Thoracic aorta (tissue), 2 donors: ENCODE data around the gene WHRN. TPM values are rescaled to one million over a fixed set of nuclear protein-coding genes. Genes with fewer than 3 reads are reported as not detected.

Source experiments
- ATAC-seq: fragments of 150-250 bp; one replicate; pipeline ENCODE4 v1.8.0; 2017; ENCODE audit warnings: low read depth; ENCODE audit not compliant: insufficient number of reproducible peaks, low FRiP score
- DNase-seq: peaks from one replicate; pipeline ENCODE4 v3.0.0-alpha.2; 2020; ENCODE audit warnings: low spot score
- H3K27ac ChIP-seq, 2 donors: fragments of 200-600 bp; sonication (generic); 1 replicate in 1 of 2; 2 replicates in 1 of 2; pipeline ENCODE4 v1.5.1; 2016; ENCODE audit warnings: mild to moderate bottlenecking in 2 of 2, moderate library complexity in 2 of 2
- H3K27me3 ChIP-seq: fragments of 200-600 bp; sonication (generic); replicated peaks from 2 replicates; pipeline ENCODE4 v1.6.0; 2016; ENCODE audit warnings: mild to moderate bottlenecking; ENCODE audit not compliant: insufficient read depth
- H3K36me3 ChIP-seq: fragments of 200-600 bp; sonication (generic); one replicate; pipeline ENCODE4 v1.5.1; 2016
- H3K4me1 ChIP-seq, 2 donors: fragments of 200-600 bp; sonication (generic); 1 replicate in 1 of 2; 2 replicates in 1 of 2; pipeline versions ENCODE4 v1.5.1 to v1.6.0; 2016; ENCODE audit warnings: low read depth in 2 of 2, mild to moderate bottlenecking in 1 of 2; ENCODE audit not compliant: control insufficient read depth in 1 of 2
- H3K4me3 ChIP-seq: fragments of 200-600 bp; sonication (generic); 2 replicates; pipeline ENCODE4 v1.5.1; 2016; ENCODE audit warnings: mild to moderate bottlenecking
- H3K9me3 ChIP-seq: fragments of 200-600 bp; sonication (generic); 2 replicates; pipeline ENCODE4 v1.5.1; 2016
- total RNA-seq, 2 donors: library from RNA; depleted of rRNA; stranded (reverse); fragments of >200 nt; gene quantifications; one replicate each; pipeline versions ENCODE4 v1.1.0 to v1.2.3, GENCODE V29; 2016
- TF ChIP-seq, protein P1 (sequence below): fragments of 200-600 bp; sonication (generic); IDR thresholded peaks from one replicate; pipeline ENCODE4 v1.5.1; 2019; ENCODE audit warnings: antibody characterized with exemption

WHRN gene
- total RNA-seq = 1 to 10 TPM; 4.1 to 5.1 TPM

DNA sequence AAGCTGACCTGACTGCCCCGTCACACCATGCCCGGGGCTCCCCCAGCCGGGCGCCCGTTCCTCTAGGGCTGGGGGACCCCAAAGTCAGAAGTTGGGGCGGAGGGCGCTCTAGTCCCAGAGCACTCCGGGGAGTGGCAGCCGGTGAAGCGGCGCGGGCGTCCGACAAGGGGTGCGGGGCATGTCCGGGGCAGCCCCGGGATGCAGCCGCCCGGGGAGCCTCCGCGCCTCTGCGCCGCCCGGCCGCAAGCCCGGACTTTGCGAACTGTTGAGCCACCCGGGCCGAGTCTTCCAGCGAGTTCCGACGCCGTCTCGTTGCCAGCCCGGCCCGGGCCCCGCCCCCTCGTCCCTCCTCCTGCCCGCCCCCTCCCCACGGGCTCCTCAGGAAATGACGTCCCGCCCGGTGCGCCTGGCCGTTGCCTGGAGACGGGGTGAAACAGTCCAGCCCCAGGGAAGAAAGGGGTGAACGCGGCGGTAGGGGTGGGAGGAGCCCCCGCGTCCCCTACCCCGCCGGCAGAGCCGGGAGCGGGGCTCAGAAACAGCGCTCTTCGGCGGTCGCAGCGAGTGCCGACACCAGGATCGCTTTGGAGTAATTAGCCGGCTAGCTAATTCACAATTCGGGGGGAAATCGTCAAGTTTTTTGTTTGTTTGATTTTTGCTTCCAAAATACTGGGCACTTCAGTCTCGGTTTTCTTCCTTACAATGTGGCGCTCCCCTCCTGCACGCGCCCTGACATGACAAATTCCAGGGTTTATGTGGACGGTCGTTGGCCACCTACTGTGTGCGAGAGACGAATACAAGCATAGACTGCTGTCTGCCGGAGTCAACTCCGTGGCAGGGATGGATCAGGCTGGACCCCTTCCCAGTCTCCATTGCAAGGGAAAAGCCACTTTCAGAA lies at the start of gene WHRN:
Gene WHRN (minus strand): TSS at position 287 of the 895 bp plus-strand sequence. CDS start 672 bp downstream, outside the sequence.
- no peak within 1 kb of the TSS for H3K27ac ChIP-seq
- no peaks in the 10 kb centered on the region for H3K27me3 ChIP-seq
- DNase-seq (peak; percentile 72), ATAC-seq (peak; percentile 47)
- TF ChIP-seq, protein P1, sequence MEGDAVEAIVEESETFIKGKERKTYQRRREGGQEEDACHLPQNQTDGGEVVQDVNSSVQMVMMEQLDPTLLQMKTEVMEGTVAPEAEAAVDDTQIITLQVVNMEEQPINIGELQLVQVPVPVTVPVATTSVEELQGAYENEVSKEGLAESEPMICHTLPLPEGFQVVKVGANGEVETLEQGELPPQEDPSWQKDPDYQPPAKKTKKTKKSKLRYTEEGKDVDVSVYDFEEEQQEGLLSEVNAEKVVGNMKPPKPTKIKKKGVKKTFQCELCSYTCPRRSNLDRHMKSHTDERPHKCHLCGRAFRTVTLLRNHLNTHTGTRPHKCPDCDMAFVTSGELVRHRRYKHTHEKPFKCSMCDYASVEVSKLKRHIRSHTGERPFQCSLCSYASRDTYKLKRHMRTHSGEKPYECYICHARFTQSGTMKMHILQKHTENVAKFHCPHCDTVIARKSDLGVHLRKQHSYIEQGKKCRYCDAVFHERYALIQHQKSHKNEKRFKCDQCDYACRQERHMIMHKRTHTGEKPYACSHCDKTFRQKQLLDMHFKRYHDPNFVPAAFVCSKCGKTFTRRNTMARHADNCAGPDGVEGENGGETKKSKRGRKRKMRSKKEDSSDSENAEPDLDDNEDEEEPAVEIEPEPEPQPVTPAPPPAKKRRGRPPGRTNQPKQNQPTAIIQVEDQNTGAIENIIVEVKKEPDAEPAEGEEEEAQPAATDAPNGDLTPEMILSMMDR = no peak
- H3K4me1 ChIP-seq = peaks cover 0 to 16% of the 10 kb centered on the region in 2 donors
- H3K9me3 ChIP-seq = no peaks in the 10 kb centered on the region
- H3K4me3 ChIP-seq = peak within 1 kb of the TSS; percentile 75
- H3K36me3 ChIP-seq = no peaks in the 10 kb centered on the region

DNA sequence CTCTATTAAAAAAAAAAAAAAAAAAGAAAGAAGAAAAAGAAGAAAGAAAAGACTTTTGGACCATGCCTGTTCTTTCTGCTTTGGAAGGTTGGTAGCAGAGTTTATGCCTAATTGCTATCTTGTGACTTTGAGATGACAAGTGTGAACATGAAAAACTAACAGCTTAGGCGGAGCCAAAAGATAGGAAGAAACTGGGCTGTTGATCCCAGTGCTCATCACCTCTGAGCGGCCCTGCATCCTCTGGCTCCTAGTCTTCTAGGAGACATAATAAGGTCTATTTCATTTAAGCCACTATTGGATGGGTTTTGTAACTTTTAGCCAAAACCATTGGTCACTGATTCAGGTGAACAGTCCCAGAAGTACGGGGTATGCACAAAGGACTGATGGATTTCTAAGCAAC lies 47.9 kb upstream of the WHRN start:
- DNase-seq = no peak
- Histone ChIP-seq H3K4me1 (peaks cover 0 to 5% of the 10 kb centered on the region in 2 donors), H3K9me3 (no peaks in the 10 kb centered on the region), H3K27me3 (no peaks in the 10 kb centered on the region), H3K27ac (no peak overlapping the region), H3K36me3 (no peaks in the 10 kb centered on the region), H3K4me3 (no peak overlapping the region)
- TF ChIP-seq, protein P1 = no peak
- ATAC-seq = no peak

DNA sequence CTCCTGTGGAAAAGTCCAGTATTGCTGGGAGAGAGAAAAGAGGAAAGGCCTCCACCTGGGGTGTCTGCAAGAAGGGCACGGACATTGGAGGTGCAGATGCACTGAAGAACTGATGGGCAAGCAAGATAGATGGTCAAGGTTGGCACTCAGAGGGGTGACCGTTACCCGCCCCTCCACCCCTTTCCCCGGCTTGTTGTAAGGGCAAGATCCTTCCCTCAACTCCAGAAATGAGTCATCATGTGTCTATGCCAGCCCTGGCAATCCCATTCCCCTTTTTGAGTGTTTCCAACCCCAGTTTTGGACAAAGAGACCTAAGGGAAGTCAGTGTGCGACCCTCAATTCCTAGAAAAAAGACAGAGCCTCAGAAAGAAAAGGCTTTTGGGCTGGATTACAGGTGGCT lies 47.4 kb upstream of the WHRN start:
- TF ChIP-seq, protein P1 = no peak
- Histone ChIP-seq H3K4me3 (no peak overlapping the region), H3K27ac (no peak overlapping the region), H3K9me3 (no peaks in the 10 kb centered on the region), H3K27me3 (no peaks in the 10 kb centered on the region), H3K36me3 (no peaks in the 10 kb centered on the region), H3K4me1 (peaks cover 0 to 5% of the 10 kb centered on the region in 2 donors)
- no peak for ATAC-seq
- DNase-seq = no peak

DNA sequence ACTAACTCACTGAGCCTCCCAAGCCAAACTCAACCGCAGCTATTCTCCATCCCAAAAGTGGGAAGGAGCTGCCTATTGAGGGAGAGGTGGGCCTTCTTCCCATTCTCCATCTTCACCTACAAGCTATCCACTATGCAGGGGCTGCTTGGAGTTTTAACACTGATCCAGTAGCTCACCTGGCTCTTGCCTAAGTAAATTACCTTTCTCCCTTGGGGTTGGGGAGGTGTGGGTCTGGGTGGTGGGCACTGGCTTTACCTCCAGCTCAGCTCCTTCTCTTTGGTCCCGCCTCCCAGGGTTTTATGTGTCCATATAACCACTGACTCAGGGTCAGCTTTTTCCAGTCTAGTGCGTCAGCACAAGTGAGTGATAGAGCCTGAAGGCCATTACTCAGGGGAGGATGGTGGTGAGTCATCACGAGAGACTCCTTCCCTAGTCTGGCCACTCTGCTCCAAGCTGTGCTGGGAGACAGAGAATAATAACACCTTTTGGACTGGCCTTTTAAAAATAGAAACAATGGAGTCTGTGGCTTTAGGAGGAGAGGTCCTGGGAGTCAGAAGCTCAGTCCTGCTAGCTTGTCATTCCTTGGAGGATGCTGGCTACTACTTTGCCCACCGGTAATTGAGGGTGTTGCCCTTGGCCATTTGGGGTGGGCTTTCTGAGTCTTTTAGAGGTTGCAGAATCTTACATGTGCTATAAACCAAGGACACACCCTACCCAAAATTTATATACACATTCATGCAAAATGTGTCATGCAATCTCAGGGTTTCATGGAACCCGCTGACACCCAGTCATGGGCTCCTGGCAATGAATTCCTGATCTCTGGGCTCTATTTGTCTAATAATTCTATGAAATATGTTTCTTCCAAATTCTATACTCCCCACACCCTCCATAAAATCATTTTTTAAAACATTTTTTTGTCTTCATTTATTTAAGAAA lies 46.7 kb upstream of the WHRN start:
- peaks cover 0 to 5% of the 10 kb centered on the region in 2 donors for H3K4me1 ChIP-seq
- peak; percentile 56 for DNase-seq

More for the DNA sequence above, 46.7 kb upstream of the WHRN start:
- H3K27me3 ChIP-seq = no peaks in the 10 kb centered on the region
- no peak overlapping the region for H3K4me3 ChIP-seq
- H3K36me3 ChIP-seq = no peaks in the 10 kb centered on the region
- H3K9me3 ChIP-seq = no peaks in the 10 kb centered on the region
- peak overlapping the region in 1 of 2 donors; percentile 35 for H3K27ac ChIP-seq
- TF ChIP-seq, protein P1 = no peak
- peak; percentile 89 for ATAC-seq
